ENCODE data around the gene ZMAT5. TPM values are rescaled to one million over a fixed set of nuclear protein-coding genes. Genes with fewer than 3 reads are reported as not detected.

Gene ZMAT5
- total and polyA plus RNA-seq, 9 of the 15 experiments (the other 6 are each of a cell fraction or from before 2014, with no cell fraction given), result 2.0 to 25.2 (median 11.9) TPM

DNA sequence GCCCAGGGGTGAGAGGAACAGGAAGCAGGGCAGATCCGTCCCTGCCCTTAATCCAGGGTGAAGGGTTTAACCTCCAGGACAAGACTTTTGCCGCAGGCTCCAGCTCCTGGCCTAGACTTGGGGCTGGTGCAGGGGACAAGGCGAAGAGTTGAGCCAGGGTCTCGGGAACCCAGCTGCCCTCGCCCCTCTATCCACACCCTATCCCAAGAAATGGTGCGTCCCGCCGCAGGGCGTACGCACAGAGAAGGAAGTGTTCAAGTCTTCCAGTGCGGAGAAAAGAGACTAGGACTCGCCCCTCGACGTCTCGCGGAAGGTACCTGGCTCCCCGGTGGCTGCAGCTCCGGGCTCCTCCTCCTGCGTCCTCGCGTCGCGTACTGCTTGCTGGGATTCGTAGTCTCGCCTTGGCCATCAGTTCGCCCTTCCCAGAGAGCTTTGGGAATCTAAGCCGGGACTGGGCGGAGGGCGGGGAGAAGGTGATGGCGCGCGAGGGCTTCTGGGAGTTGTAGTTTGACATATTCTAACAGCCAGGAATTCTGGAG lies at the start of gene ZMAT5 (continued):
- TF ChIP-seq, protein P1, sequence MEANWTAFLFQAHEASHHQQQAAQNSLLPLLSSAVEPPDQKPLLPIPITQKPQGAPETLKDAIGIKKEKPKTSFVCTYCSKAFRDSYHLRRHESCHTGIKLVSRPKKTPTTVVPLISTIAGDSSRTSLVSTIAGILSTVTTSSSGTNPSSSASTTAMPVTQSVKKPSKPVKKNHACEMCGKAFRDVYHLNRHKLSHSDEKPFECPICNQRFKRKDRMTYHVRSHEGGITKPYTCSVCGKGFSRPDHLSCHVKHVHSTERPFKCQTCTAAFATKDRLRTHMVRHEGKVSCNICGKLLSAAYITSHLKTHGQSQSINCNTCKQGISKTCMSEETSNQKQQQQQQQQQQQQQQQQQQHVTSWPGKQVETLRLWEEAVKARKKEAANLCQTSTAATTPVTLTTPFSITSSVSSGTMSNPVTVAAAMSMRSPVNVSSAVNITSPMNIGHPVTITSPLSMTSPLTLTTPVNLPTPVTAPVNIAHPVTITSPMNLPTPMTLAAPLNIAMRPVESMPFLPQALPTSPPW (CRISPR knock-in tag; IDR thresholded peaks at IDR 0.05), result peak; percentile 82
- no peak for TF ChIP-seq NRF1 (conservative IDR thresholded peaks at IDR 0.05 in 1 of 2, IDR thresholded peaks at IDR 0.05 in 1 of 2)
- TF ChIP-seq ZNF584 (CRISPR knock-in tag; IDR thresholded peaks at IDR 0.05; ENCODE audit: low read depth), result no peak
- TF ChIP-seq KAT2B (IDR thresholded peaks at IDR 0.05; ENCODE audit: low read depth, low read length), result no peak
- no peak for TF ChIP-seq PHB2 (IDR thresholded peaks at IDR 0.05; ENCODE audit: low read depth)
- TF ChIP-seq ZC3H8 (IDR thresholded peaks at IDR 0.05), result no peak
- no peak for TF ChIP-seq CHCHD3 (CRISPR knock-in tag; IDR thresholded peaks at IDR 0.05)
- TF ChIP-seq TRIM28 (IDR thresholded peaks at IDR 0.05), result no peak
- TF ChIP-seq, protein P2, sequence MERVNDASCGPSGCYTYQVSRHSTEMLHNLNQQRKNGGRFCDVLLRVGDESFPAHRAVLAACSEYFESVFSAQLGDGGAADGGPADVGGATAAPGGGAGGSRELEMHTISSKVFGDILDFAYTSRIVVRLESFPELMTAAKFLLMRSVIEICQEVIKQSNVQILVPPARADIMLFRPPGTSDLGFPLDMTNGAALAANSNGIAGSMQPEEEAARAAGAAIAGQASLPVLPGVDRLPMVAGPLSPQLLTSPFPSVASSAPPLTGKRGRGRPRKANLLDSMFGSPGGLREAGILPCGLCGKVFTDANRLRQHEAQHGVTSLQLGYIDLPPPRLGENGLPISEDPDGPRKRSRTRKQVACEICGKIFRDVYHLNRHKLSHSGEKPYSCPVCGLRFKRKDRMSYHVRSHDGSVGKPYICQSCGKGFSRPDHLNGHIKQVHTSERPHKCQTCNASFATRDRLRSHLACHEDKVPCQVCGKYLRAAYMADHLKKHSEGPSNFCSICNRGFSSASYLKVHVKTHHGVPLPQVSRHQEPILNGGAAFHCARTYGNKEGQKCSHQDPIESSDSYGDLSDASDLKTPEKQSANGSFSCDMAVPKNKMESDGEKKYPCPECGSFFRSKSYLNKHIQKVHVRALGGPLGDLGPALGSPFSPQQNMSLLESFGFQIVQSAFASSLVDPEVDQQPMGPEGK (CRISPR knock-in tag; IDR thresholded peaks at IDR 0.05; ENCODE audit: borderline replicate concordance), result no peak
- TF ChIP-seq, protein P3, sequence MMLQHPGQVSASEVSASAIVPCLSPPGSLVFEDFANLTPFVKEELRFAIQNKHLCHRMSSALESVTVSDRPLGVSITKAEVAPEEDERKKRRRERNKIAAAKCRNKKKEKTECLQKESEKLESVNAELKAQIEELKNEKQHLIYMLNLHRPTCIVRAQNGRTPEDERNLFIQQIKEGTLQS (IDR thresholded peaks at IDR 0.05), result no peak
- TF ChIP-seq, protein P3 (CRISPR knock-in tag; conservative IDR thresholded peaks at IDR 0.05), result no peak
- no peak for TF ChIP-seq JUN (IDR thresholded peaks at IDR 0.05; ENCODE audit: borderline replicate concordance, low read depth, low read length)
- no peak for TF ChIP-seq JUN (CRISPR knock-in tag; IDR thresholded peaks at IDR 0.05; ENCODE audit: borderline replicate concordance)
- TF ChIP-seq ETV6 (IDR thresholded peaks at IDR 0.05; ENCODE audit: borderline replicate concordance in 1 of 2, low read depth in 2 of 2, low read length in 1 of 2), result no peak
- no peak for TF ChIP-seq ETV6 (CRISPR knock-in tag; IDR thresholded peaks at IDR 0.05; ENCODE audit: borderline replicate concordance)
- TF ChIP-seq TCF7L2 (IDR thresholded peaks at IDR 0.05; ENCODE audit: low read depth, low read length), result no peak
- TF ChIP-seq HLTF (IDR thresholded peaks at IDR 0.05), result no peak
- no peak for TF ChIP-seq GATAD2A (IDR thresholded peaks at IDR 0.05)
- TF ChIP-seq BACH1 (tag; IDR thresholded peaks at IDR 0.05), result no peak
- TF ChIP-seq ZNF282 (CRISPR knock-in tag; IDR thresholded peaks at IDR 0.05), result no peak
- TF ChIP-seq KDM1A (IDR thresholded peaks at IDR 0.05), result no peak
- TF ChIP-seq PURB (CRISPR knock-in tag; IDR thresholded peaks at IDR 0.05; ENCODE audit: low read depth), result no peak
- no peak for TF ChIP-seq CCAR2 (IDR thresholded peaks at IDR 0.05; ENCODE audit: low read depth, low read length)
- TF ChIP-seq ZNF311 (CRISPR knock-in tag; IDR thresholded peaks at IDR 0.05), result no peak
- TF ChIP-seq NCOA4 (IDR thresholded peaks at IDR 0.05; ENCODE audit: partially characterized antibody), result no peak
- TF ChIP-seq HCFC1 (IDR thresholded peaks at IDR 0.05; ENCODE audit: low read depth, low read length), result peak; percentile 91
- TF ChIP-seq KDM4B (IDR thresholded peaks at IDR 0.05; ENCODE audit: borderline replicate concordance in 2 of 2, low read depth in 1 of 2), result 0 out of 4 replicates have a peak, but pooled peaks of 1 of the 2 experiments have one; percentile 19
- TF ChIP-seq CEBPB (tag; IDR thresholded peaks at IDR 0.05), result no peak
- TF ChIP-seq RHOXF2B (CRISPR knock-in tag; conservative IDR thresholded peaks at IDR 0.05), result no peak
